GM18508 (cell line): ENCODE data around the gene KIAA2012.

ENCODE experiments used
- ATAC-seq: cut with Tn5 transposase; IDR thresholded peaks from one replicate; pipeline ENCODE4 v1.9.1; 2021; ENCODE audit warnings: moderate number of reproducible peaks; ENCODE audit not compliant: insufficient read depth, unreplicated experiment

Gene KIAA2012

DNA sequence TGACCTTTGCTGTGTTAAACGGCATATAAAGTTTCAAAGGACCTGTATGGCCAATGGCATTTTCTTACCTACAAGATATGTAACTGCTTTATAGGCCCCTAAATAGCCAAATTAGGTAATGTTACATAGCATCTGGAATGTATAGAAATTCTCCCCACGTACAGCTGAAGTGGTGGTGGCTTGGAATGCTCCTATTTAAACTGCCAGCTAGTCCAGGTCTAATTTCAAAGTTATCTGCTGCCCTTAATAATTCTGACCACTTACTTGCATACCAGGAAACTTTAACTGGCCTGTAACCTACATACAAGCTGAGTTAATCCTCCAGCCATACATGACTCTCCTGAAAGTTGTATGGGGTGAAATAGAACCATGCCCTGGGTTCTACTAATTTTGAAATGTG, 1.3 kb downstream of the KIAA2012 start:
- ATAC-seq = no peak

DNA sequence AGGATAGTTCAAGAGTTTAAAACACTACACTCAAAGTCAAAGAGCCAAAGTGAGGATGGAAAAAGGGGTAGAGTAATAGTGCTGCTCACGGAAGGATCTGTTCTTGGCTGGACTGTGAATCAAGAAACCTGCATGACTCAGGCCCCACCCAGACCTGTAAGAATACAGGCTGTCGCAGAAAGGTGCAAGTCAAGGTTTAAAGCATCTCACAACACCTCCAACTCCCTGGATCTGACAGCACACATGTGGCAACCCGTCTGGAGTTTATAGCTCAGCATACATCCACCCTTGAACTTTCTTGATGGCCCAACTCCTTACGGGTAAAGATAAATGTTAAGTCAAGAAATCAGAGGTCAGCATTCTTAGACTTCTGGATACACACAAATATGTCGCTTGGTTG, 6.3 kb downstream of the KIAA2012 start:
- no peak for ATAC-seq

GRCh38 chr2:202084265-202084664, 11.2 kb downstream of the KIAA2012 start:
- ATAC-seq = no peak

DNA sequence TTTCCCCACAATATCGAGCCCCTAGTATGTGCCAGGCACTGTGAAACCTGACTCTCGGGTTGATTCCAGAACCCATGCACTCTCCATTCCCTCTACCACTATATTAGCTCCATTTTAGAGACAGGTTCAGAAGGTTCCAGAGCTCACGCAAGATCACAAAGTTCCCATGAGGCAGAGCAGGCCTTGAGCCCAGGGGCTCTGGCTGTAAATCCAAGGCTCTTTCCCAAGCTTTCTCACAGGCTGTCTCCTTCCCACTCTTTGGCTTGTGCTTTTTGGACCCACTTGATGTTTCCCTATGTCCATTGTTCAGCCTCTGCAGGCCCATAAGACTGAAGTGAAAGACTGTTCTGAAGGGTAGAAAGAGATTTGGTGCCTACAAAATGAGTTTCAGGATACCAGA, 15.7 kb downstream of the KIAA2012 start:
- no peak for ATAC-seq

- no peak for ATAC-seq
Measured at GRCh38 chr2:202090530-202090929, 17.5 kb downstream of the KIAA2012 start.

DNA sequence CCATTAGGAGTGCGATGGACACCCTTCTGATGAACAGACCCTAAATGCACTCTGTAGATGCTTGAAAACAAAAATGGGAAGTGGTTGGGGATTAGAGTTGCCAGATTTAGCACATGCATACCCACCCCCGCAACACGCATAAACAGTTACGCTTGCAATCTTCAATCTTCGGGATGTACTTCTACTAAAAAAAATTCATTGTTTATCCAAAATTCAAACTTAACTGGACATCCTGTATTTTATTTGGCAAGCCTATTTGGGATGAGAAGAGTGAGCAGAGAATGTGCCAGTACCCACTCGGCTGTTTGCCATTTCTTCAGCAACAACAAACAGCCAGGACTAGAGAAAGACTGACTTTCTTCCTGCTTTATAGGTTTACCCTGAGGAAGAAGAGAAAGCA, 18.4 kb downstream of the KIAA2012 start:
- ATAC-seq = no peak

GRCh38 chr2:202094426-202094986, 21.5 kb downstream of the KIAA2012 start:
- ATAC-seq = no peak

- ATAC-seq = no peak
Measured at GRCh38 chr2:202095235-202095634, 22.2 kb downstream of the KIAA2012 start.

DNA sequence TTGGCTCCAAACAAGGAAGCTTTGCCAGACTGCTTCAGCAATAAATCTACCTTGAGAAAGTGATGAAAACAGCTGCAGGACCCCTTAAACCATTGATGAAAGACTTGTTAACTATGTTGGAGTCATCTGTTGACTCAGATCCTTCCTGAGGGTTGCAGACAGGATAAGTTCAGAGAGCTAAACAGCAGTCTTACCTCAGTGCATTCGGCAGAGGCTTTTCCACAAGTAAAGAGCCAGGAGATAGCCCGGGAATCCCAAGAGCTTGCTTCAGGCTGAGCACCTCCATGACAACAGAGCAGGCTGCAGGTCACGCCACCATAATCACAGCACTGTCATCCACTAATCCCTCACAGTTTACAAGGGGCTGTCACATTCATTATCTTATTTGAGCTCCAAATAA, 23.7 kb downstream of the KIAA2012 start:
- no peak for ATAC-seq

DNA sequence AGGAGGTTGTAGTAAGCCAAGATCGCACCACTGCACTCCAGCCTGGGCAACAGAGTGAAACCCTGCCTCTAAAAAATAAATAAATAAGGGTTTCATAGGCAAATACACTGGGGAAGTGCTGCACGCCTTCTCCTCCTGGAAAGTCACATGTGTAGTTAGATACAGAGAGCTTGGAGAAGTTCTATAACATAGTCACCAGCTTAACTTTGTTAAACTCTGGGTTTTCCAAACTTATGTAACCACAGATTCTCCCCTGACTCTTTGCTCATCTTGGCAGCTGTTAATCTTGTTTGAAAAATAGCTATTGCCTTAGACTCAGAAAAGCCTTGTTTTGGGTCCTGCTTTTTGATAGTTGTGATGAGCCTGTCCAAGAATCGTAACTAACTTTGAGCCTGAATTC, 25.2 kb downstream of the KIAA2012 start:
- ATAC-seq = no peak

DNA sequence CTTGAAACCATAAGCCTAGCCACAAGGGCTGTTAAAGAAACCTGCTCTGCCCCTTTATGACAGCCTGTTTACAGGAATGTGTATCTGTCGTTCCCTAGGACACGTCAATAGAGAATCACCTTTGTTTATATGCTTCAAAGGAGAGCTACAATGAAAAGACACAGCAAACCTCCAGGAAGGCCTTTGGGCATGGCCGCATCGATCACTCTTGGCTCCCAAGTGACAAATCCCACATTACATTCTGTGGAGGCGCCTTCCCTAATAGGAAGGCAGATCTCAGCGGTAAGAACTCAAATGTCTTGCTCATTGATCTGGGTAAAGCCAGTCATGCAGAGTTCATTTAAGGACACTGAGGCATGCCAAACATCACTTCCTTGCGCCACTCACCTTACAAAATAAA, 26.5 kb downstream of the KIAA2012 start:
- no peak for ATAC-seq

- no peak for ATAC-seq
Measured at GRCh38 chr2:202100176-202100575, 27.1 kb downstream of the KIAA2012 start.

DNA sequence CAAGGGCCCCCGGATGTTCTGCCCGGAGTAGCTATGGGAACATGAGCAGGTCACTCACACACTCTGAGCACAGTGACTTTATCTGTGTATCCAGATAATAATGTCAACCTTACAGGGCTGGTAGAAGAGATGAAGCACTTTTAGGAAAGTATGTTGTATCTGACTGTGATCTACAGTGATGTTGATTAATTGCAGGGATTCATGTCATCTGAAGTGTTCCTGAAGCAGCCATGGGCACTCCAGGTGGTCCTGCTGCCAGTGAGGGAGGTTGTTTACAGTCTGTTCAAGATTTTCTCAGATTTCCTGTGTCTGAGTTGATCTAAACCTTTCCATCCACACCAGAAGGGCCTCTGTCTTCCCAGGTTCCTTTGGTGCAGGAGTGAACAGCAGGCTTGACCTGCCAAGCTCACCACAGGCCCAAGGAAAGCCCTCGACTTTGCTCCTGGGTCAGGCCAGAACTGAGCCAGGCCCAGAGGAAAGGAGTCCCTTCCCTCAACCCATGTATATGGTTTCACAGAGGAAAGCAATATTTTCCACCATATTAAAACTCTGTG, 28.0 kb downstream of the KIAA2012 start:
- ATAC-seq = no peak

- no peak for ATAC-seq
Measured at GRCh38 chr2:202102425-202103000, 29.5 kb downstream of the KIAA2012 start.

DNA sequence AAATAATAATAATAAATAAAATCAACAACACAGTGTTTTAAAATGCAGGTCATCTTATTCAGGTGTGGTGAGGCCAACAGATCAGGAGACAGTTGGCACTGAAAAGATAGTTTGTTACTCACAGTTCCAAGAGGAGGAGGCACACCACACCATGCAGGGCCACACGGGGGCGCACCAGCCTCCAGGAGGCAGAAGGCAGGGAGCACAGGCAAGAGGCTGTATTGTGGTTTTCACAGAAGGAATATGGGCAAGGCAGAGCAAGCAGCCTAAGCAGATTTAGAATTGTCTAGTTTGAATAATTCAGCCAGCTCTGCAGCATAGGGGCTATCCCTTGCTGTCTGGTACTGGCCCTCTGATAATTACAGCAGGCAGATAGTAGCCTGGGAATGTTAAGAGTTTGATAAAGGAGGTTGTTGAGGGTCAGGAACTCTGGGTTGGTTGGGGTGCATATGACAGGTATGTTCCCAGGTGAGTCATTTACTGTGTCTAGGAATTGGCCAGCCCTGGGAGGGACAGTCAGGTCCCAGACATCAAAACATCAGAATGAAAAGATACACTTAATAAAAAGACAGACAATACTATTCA, 31.3 kb downstream of the KIAA2012 start:
- no peak for ATAC-seq

- ATAC-seq = no peak
Measured at GRCh38 chr2:202105025-202105424, 32.0 kb downstream of the KIAA2012 start.

- no peak for ATAC-seq
Measured at GRCh38 chr2:202108345-202108744, 35.3 kb downstream of the KIAA2012 start.

DNA sequence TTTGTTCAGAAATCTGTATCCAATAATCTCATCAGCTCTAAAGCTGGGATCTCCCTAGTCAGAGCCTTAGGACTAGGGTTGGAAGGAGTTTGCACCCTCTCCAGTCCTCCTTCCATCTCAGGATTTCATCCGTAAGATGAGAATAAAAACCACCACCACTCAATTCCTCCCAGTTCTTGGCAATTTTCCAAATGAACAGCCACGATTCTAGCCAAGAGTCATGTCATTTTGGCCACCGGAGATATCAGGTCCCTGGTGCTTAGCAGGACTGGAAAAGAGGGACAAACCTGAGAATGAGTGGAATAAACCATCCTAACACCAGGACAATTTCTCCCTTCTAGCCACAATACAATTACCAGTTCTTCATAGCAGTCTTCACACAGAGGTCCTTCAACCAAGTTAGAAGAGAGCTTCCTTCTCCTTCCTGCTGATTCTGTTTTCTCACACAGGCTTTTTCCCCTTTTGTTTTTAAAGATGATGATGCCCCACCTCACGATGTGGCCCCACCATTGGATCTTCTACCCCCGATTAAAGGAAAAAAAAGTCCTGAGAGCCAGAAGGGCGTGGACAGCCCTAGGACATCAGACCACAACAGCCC, 36.2 kb downstream of the KIAA2012 start:
- ATAC-seq = no peak

DNA sequence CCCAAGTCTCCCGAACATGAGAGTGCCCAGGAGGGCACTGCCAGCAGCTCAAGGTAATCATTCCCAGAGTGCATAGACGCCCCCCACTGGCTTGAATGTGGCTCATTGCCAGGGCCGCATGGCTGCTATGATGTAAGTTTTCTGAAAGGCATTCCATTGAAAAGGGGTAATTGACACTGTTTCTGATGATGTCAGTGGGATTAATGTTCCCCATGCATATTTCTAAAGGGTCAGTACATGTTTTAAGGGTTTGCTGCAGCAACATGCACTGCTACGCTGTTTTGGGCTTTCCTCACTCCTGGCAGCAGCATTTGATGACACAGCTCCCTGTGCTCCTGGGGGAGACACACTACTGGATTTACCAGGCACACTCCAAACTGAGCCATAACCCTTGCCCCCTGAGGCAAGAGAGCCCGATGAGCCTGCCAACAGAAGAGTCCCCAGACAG, 36.7 kb downstream of the KIAA2012 start:
- no peak for ATAC-seq

GRCh38 chr2:202110491-202110890, 37.4 kb downstream of the KIAA2012 start:
- no peak for ATAC-seq

DNA sequence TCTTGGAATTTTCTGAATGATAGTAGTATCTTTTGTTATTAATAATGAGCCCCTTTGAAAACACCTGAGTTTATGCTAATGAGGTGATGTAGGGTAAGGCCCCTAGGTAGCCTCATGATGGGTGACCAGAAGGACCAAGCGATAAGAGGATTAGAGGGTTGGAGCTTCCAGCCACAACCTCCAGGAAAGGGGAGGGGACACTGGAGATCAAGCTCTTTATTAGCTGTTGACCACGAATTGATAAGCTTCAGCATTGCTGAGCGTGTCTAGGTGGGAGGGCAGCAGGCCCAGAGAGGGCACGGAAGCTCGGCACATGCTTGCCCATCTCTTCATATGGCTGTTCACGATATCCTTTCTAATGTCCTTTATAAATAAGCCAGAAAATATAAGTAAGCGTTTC, 39.0 kb downstream of the KIAA2012 start:
- ATAC-seq = no peak
